Left lung (tissue), 10 donors: Measurements from ENCODE around the gene BBC3. TPM values are rescaled to one million over a fixed set of nuclear protein-coding genes. Genes with fewer than 3 reads are reported as not detected.

Experiments used
- ATAC-seq: fragments of 200-7000 bp; cut with Tn5 transposase; one replicate; pipeline ENCODE4 v1.9.1; 2020; ENCODE audit warnings: moderate library complexity
- DNase-seq, 4 donors: peaks; one replicate each; pipeline ENCODE4 v3.0.0-alpha.2; 2013 to 2020
- H3K27ac ChIP-seq, 2 donors: fragments of 200-600 bp; sonication (generic) in 1 of 2; one replicate each; pipeline versions ENCODE4 v1.5.0 to v1.8.0; 2020 to 2021
- H3K27me3 ChIP-seq, 2 donors: fragments of 200-600 bp; sonication (generic) in 1 of 2; one replicate each; pipeline versions ENCODE4 v1.5.0 to v1.8.0; 2020 to 2021
- H3K36me3 ChIP-seq, 2 donors: fragments of 200-600 bp; sonication (generic) in 1 of 2; one replicate each; pipeline versions ENCODE4 v1.5.0 to v1.8.0; 2020 to 2021
- H3K4me1 ChIP-seq, 2 donors: fragments of 200-600 bp; one replicate each; pipeline ENCODE4 v1.8.0; 2021
- H3K4me3 ChIP-seq, 2 donors: fragments of 200-600 bp; sonication (generic) in 1 of 2; one replicate each; pipeline versions ENCODE4 v1.5.0 to v1.8.0; 2020 to 2021; ENCODE audit warnings: mild to moderate bottlenecking in 1 of 2
- H3K9me3 ChIP-seq, 2 donors: fragments of 200-600 bp; sonication (generic) in 1 of 2; one replicate each; pipeline versions ENCODE4 v1.5.0 to v1.8.0; 2020 to 2021
- intact Hi-C, 2 donors: fragments of 100-400 bp; cut with DNase I; formaldehyde crosslinking; loops; one replicate each; pipeline versions ENCODE4 v1.11.2 to v1.14.2; 2022
- polyA plus RNA-seq, 6 donors: library from polyadenylated mRNA; unstranded; fragments of 120-200 nt; gene quantifications; one replicate each; pipeline ENCODE4 v1.2.1, GENCODE V29; 2013; ENCODE audit not compliant: insufficient read length in 6 of 6
- total RNA-seq, 2 donors: library from RNA; stranded (reverse); fragmentation: NEBNext Ultra II Directional; extraction: Animal tissue kit (Norgen Biotek cat#: 25700); gene quantifications; one replicate each; pipeline ENCODE4 v1.2.1, GENCODE V29; 2021
- TF ChIP-seq, protein P1 (sequence below), 2 donors: fragments of 200-600 bp; sonication (generic) in 1 of 2; IDR thresholded peaks; one replicate each; pipeline versions ENCODE4 v1.5.0 to v1.8.0; 2021; ENCODE audit warnings: antibody characterized with exemption in 2 of 2
- donor health status: DM: no; HTN: yes; CAD: no.
- donor health status: DM: no; HTN: no; CAD: no.

Gene BBC3
- total and polyA plus RNA-seq, 8 donors: 1.6 to 13.8 (median 2.7) TPM

DNA sequence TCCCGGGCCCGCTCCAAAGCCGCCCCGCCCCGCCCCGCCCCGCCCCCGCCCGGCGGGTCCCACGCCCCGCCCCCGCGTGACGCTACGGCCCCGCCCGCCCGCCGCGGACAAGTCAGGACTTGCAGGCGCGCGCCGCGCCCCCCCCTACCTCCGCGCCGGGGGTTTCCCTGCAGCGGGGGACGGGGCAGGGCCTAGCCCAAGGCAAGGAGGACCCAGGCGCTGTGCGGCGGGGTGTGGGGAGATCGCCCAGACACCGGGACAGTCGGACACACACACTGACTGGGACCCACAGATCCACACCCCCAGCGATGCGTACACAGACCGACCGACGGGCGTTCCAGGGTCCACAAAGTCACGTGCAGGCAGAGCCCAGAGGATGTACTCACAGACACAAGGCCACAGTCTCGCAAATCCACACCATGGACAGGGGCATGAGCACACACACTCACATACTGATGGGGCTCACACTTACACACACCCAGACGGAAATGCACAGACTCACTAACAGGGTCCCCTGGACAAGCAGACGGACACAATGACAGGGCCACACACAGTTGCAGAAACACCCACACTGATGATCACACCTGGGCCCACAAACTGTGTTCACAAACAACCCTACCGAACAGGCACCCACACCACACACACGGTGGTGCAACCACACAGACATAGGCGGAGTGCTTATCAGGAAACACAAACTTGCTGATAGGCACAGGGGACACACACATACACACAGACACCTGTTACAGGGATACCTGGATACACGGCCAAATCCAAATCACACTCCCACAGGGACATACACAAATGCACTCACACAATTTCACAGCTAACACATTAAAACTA is 436 bp upstream of the BBC3 start:
- Histone ChIP-seq H3K9me3 (no peaks in the 10 kb centered on the region), H3K27ac (peak overlapping the region; percentile 76 to 78), H3K36me3 (no peaks in the 10 kb centered on the region), H3K4me3 (peak overlapping the region; percentile 44 to 98), H3K4me1 (peaks cover 14 to 60% of the 10 kb centered on the region in 2 donors), H3K27me3 (peaks cover 0 to 8% of the 10 kb centered on the region in 2 donors)
- TF ChIP-seq, protein P1, sequence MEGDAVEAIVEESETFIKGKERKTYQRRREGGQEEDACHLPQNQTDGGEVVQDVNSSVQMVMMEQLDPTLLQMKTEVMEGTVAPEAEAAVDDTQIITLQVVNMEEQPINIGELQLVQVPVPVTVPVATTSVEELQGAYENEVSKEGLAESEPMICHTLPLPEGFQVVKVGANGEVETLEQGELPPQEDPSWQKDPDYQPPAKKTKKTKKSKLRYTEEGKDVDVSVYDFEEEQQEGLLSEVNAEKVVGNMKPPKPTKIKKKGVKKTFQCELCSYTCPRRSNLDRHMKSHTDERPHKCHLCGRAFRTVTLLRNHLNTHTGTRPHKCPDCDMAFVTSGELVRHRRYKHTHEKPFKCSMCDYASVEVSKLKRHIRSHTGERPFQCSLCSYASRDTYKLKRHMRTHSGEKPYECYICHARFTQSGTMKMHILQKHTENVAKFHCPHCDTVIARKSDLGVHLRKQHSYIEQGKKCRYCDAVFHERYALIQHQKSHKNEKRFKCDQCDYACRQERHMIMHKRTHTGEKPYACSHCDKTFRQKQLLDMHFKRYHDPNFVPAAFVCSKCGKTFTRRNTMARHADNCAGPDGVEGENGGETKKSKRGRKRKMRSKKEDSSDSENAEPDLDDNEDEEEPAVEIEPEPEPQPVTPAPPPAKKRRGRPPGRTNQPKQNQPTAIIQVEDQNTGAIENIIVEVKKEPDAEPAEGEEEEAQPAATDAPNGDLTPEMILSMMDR (IDR thresholded peaks at IDR 0.05): no peak
- ATAC-seq (peak; percentile 58), DNase-seq (peak; percentile 69 to 98 (median 92))
- intact Hi-C loops: no loop called here

DNA sequence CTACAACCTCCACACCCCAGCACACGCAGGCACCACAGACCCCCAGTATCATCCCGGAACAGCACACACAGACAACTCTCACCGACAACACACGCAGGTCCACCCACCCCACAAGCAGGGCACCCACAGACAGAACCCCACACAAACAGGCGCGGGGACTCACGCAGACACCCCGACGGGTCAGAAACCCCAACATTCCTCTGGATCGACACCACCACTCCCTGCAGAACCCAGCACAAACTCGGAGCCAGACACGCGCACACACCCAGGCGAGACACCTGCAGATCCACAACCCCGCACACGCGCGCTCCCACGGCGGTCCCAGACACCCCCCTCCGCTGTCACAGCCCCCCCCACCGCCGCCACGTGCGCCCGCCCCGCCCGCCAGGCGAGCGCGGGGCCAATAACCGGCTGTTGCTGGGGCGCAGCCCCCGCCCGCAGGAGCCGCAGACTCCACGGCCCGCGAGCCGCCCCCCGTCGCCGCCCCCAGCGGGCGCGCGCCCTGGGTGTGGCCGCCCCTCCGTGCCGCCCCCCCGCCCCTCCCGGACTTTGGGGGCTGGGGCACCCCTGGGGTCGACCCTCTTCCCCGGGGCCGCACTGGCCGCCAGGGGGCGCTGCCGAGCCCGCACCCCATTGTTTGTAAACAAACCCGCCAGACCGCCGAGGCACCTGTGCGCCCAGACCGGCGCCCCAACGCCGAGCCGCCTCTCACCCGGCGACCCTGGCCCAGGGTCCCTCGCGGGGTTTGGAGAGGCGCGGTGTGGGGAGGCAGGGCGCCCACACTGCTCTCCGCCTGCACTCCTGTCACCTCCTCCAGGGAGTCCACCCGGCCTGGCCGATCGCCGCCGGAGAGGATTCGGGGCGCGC is 712 bp downstream of the BBC3 start:
- Histone ChIP-seq H3K27ac (peak overlapping the region; percentile 78 to 81), H3K36me3 (no peaks in the 10 kb centered on the region), H3K4me3 (peak overlapping the region; percentile 87 to 98), H3K27me3 (peaks cover 0 to 8% of the 10 kb centered on the region in 2 donors), H3K4me1 (peaks cover 14 to 70% of the 10 kb centered on the region in 2 donors), H3K9me3 (no peaks in the 10 kb centered on the region)
- TF ChIP-seq, protein P1 (IDR thresholded peaks at IDR 0.05): peak; percentile 87
- no peak for ATAC-seq
- DNase-seq: peak in 2 of 4 donors; percentile 72 to 94
- intact Hi-C loops: no loop called here

DNA sequence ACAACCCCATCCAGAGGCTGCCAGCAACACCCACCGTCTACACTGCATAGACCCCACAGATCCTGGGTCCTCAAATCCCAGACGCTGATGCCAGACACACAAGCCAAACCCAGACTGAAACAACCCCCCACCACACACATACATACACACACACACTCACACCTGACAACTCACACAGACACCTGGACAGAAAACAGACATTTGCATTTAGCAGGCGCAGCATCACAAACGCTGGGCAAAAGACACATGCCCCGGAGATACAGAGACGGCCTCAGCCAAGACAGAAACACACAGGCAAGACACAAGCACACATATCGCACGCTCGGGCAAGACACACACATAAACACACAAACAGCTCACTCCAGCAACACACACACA is 1.3 kb downstream of the BBC3 start:
- intact Hi-C loops: no loop called here
- ATAC-seq: no peak
- TF ChIP-seq, protein P1 (IDR thresholded peaks at IDR 0.05): no peak

DNA sequence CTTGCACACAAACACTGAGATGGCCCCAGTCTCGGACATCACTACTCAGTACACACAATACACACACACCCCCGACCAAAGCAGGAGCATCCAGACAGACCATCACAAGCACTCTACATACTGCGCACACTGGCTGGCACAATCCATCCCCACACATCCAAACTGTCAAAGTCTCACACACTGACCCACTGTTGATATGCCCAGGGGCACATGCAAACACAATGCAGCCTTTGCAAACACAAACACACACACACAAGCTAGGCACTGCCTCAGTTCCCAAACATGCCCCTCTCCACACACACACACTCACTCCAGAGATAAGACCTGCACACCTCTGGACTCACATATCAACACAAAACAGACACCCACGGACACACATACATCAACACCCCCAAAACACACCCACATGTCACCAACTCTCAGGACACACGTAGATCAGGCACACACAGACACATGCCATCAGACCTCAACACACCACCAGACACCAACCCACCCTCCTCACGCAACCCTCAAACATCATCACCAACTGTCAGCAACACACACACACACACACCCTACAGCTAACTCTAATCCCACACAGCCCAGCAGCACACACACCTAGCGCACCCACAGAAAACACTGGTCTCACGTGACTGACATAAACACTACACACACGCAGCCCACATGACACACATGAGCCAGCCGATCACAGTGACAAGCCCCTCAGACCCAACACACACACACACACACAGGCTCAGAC is 1.9 kb downstream of the BBC3 start:
- intact Hi-C loops: no loop called here
- H3K9me3 ChIP-seq: no peaks in the 10 kb centered on the region
- peaks cover 14 to 76% of the 10 kb centered on the region in 2 donors for H3K4me1 ChIP-seq
- H3K27ac ChIP-seq: peak overlapping the region; percentile 98 to 99
- DNase-seq (peak in 1 of 4 donors; percentile 45), ATAC-seq (no peak)
- H3K4me3 ChIP-seq: peak overlapping the region; percentile 87 to 98
- peaks cover 0 to 8% of the 10 kb centered on the region in 2 donors for H3K27me3 ChIP-seq
- TF ChIP-seq, protein P1 (IDR thresholded peaks at IDR 0.05): no peak
- no peaks in the 10 kb centered on the region for H3K36me3 ChIP-seq

More for the DNA sequence above, 1.3 kb downstream of the BBC3 start:
- peak overlapping the region; percentile 81 to 98 for H3K27ac ChIP-seq
- peaks cover 0 to 8% of the 10 kb centered on the region in 2 donors for H3K27me3 ChIP-seq
- no peaks in the 10 kb centered on the region for H3K9me3 ChIP-seq
- no peaks in the 10 kb centered on the region for H3K36me3 ChIP-seq
- H3K4me3 ChIP-seq: peak overlapping the region; percentile 87 to 98
- peak in 1 of 4 donors; percentile 27 for DNase-seq
- H3K4me1 ChIP-seq: peaks cover 14 to 76% of the 10 kb centered on the region in 2 donors
